OCI-LY1 (cell line): ENCODE results near the gene CREB5.

Source experiments
- H2AFZ ChIP-seq: fragments of 200-600 bp; sonication (generic), shearing (Covaris generic); 2 replicates; pipeline ENCODE4 v1.6.0; 2014; ENCODE audit warnings: antibody characterized with exemption, mild to moderate bottlenecking, low read length
- H3F3A ChIP-seq: fragments of 200-600 bp; sonication (generic), shearing (Covaris generic); 2 replicates; pipeline ENCODE4 v1.6.0; 2014; ENCODE audit warnings: mild to moderate bottlenecking, antibody characterized with exemption, low read length, moderate library complexity; ENCODE audit not compliant: insufficient read depth
- H3K27ac ChIP-seq: fragments of 200-600 bp; sonication (generic); 2 replicates; pipeline ENCODE4 v1.5.1; 2014; ENCODE audit warnings: low read length, mixed run types, mild to moderate bottlenecking, low read depth; ENCODE audit not compliant: poor library complexity, severe bottlenecking
- H3K27me3 ChIP-seq: fragments of 200-600 bp; sonication (generic); 2 replicates; pipeline ENCODE4 v1.6.0; 2014; ENCODE audit warnings: antibody characterized with exemption, mild to moderate bottlenecking, low read length, moderate library complexity; ENCODE audit not compliant: insufficient read depth
- H3K36me3 ChIP-seq: fragments of 200-600 bp; sonication (generic); 2 replicates; pipeline ENCODE4 v1.6.1; 2014; ENCODE audit warnings: mild to moderate bottlenecking, antibody characterized with exemption, low read length, moderate library complexity, mixed read lengths; ENCODE audit not compliant: insufficient read depth
- H3K4me1 ChIP-seq: fragments of 200-600 bp; sonication (generic); 2 replicates; pipeline ENCODE4 v1.5.1; 2014; ENCODE audit warnings: mild to moderate bottlenecking, low read length, moderate library complexity; ENCODE audit not compliant: insufficient read depth, severe bottlenecking
- H3K4me2 ChIP-seq: fragments of 200-600 bp; sonication (generic), shearing (Covaris generic); 2 replicates; pipeline ENCODE4 v1.6.1; 2014; ENCODE audit warnings: low read length
- H3K4me3 ChIP-seq: fragments of 200-600 bp; sonication (generic); 2 replicates; pipeline ENCODE4 v1.5.1; 2014; ENCODE audit warnings: low read length, low read depth, mild to moderate bottlenecking, mixed read lengths; ENCODE audit not compliant: poor library complexity, severe bottlenecking
- H3K79me2 ChIP-seq: fragments of 200-600 bp; shearing (Covaris generic); 2 replicates; pipeline ENCODE4 v1.6.1; 2016; ENCODE audit warnings: mixed run types, low read length, mixed read lengths; ENCODE audit not compliant: insufficient read depth
- H3K9ac ChIP-seq: fragments of 200-600 bp; sonication (generic), shearing (Covaris generic); 2 replicates; pipeline ENCODE4 v1.6.1; 2014; ENCODE audit warnings: mild to moderate bottlenecking, low read length, mixed read lengths
- H3K9me2 ChIP-seq: fragments of 200-600 bp; sonication (generic), shearing (Covaris generic); 2 replicates; pipeline ENCODE4 v1.6.1; 2014; ENCODE audit warnings: low read depth, mild to moderate bottlenecking, low read length, mixed read lengths
- H3K9me3 ChIP-seq: fragments of 200-600 bp; shearing (Covaris generic); 2 replicates; pipeline ENCODE4 v1.6.1; 2014; ENCODE audit warnings: low read length, mixed read lengths
- H4K20me1 ChIP-seq: fragments of 200-600 bp; sonication (generic), shearing (Covaris generic); 2 replicates; pipeline ENCODE4 v1.6.0; 2016; ENCODE audit warnings: mild to moderate bottlenecking, low read length; ENCODE audit not compliant: insufficient read depth
- EZH2 ChIP-seq: fragments of 200-600 bp; sonication (generic), shearing (Covaris generic); IDR thresholded peaks from 2 replicates; pipeline ENCODE4 v1.8.0; 2017; ENCODE audit warnings: borderline replicate concordance, mixed run types, mild to moderate bottlenecking, antibody characterized with exemption, low read length, moderate library complexity, mixed read lengths
- TF ChIP-seq, protein P1 (sequence below): fragments of 200-600 bp; sonication (generic), shearing (Covaris generic); IDR thresholded peaks from 2 replicates; pipeline ENCODE4 v1.5.1; 2017; ENCODE audit warnings: mild to moderate bottlenecking, antibody characterized with exemption, low read length, moderate library complexity, mixed read lengths

CREB5 gene

DNA sequence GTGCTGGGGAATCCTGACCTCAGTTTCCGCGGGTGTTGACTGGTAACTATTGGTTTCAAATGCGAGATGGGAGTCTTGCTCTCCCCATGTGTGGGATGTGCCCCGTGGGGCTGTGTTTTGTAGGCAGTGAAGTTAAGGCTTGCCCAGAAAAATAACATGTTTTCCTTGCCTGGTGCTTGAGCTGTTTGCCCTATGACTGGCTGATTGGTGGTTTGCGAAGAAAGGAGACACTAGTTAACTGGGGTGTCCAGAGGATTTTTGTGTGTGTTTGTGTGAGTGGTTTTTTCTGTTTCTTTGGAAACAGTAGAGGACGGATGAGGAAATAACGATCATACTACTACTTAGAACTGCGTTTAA is 61.9 kb downstream of the CREB5 start:
- H3K4me3 ChIP-seq, result no peak overlapping the region
- H3K9ac ChIP-seq, result no peak overlapping the region
- TF ChIP-seq, protein P1, sequence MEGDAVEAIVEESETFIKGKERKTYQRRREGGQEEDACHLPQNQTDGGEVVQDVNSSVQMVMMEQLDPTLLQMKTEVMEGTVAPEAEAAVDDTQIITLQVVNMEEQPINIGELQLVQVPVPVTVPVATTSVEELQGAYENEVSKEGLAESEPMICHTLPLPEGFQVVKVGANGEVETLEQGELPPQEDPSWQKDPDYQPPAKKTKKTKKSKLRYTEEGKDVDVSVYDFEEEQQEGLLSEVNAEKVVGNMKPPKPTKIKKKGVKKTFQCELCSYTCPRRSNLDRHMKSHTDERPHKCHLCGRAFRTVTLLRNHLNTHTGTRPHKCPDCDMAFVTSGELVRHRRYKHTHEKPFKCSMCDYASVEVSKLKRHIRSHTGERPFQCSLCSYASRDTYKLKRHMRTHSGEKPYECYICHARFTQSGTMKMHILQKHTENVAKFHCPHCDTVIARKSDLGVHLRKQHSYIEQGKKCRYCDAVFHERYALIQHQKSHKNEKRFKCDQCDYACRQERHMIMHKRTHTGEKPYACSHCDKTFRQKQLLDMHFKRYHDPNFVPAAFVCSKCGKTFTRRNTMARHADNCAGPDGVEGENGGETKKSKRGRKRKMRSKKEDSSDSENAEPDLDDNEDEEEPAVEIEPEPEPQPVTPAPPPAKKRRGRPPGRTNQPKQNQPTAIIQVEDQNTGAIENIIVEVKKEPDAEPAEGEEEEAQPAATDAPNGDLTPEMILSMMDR, result no peak
- no peak for TF ChIP-seq EZH2
- no peak overlapping the region for H3K4me2 ChIP-seq
- no peaks in the 10 kb centered on the region for H3K9me2 ChIP-seq
- H4K20me1 ChIP-seq, result no peaks in the 10 kb centered on the region
- H3K4me1 ChIP-seq, result no peaks in the 10 kb centered on the region
- H3K36me3 ChIP-seq, result no peaks in the 10 kb centered on the region
- no peak overlapping the region for H3K27ac ChIP-seq
- H3K27me3 ChIP-seq, result 0 out of 2 replicates have a peak, but pooled peaks cover 5% of the 10 kb centered on the region
- no peaks in the 10 kb centered on the region for H3F3A ChIP-seq
- no peaks in the 10 kb centered on the region for H3K9me3 ChIP-seq
- H3K79me2 ChIP-seq, result no peaks in the 10 kb centered on the region
- no peak overlapping the region for H2AFZ ChIP-seq

- no peak overlapping the region for H2AFZ ChIP-seq
- no peaks in the 10 kb centered on the region for H3K79me2 ChIP-seq
- H3K27ac ChIP-seq, result no peak overlapping the region
- H3K4me1 ChIP-seq, result no peaks in the 10 kb centered on the region
- no peak overlapping the region for H3K4me3 ChIP-seq
- H3K9ac ChIP-seq, result no peak overlapping the region
- H3F3A ChIP-seq, result no peaks in the 10 kb centered on the region
- no peaks in the 10 kb centered on the region for H3K36me3 ChIP-seq
- no peaks in the 10 kb centered on the region for H4K20me1 ChIP-seq
- no peaks in the 10 kb centered on the region for H3K9me2 ChIP-seq
- 0 out of 2 replicates have a peak, but pooled peaks cover 5% of the 10 kb centered on the region for H3K27me3 ChIP-seq
- H3K4me2 ChIP-seq, result no peak overlapping the region
- no peaks in the 10 kb centered on the region for H3K9me3 ChIP-seq
- TF ChIP-seq EZH2, result no peak
- TF ChIP-seq, protein P1, result no peak
Observed at GRCh38 chr7:28474640-28475039, 62.3 kb downstream of the CREB5 start.

DNA sequence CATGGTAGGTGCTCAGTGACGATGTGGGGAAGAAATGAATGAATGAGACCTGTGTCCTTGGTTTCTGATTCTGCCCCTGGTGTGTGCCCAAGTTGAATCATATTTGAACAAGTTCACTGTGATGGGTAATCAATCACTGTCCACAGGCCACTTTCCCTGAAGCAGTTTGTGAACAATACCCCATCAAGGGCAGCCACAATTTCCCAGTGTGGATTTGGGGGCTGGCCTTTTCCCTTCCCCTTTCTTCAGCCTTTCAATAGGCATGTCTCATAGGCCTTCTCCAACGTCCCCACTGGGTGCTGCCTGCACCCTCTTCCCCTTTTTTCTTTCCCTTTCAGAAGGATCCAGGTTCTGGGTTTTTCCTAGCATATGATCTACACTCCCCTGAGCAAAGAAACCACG is 64.7 kb downstream of the CREB5 start:
- H3K4me1 ChIP-seq, result peaks cover 12% of the 10 kb centered on the region
- H4K20me1 ChIP-seq, result no peaks in the 10 kb centered on the region
- H3K9me2 ChIP-seq, result no peaks in the 10 kb centered on the region
- H3K79me2 ChIP-seq, result no peaks in the 10 kb centered on the region
- no peak for TF ChIP-seq EZH2
- TF ChIP-seq, protein P1, result no peak
- H3K9ac ChIP-seq, result no peak overlapping the region
- H3K4me2 ChIP-seq, result no peak overlapping the region
- H3K27ac ChIP-seq, result no peak overlapping the region
- no peak overlapping the region for H3K4me3 ChIP-seq
- H3F3A ChIP-seq, result no peaks in the 10 kb centered on the region
- H3K36me3 ChIP-seq, result no peaks in the 10 kb centered on the region
- 0 out of 2 replicates have a peak, but pooled peaks cover 5% of the 10 kb centered on the region for H3K27me3 ChIP-seq
- no peak overlapping the region for H2AFZ ChIP-seq
- H3K9me3 ChIP-seq, result no peaks in the 10 kb centered on the region
